ENCODE data around the gene FGGY.
"Not testable (repeated sequence)": the region's sequence is repeated elsewhere in the genome, so short reads cannot be mapped to it uniquely, and the experiment has no call there.

GRCh38 chr1:59610499-59610898, 313.6 kb downstream of the FGGY start:
- TF ChIP-seq ZNF561 (tag by site-specific recombination; IDR thresholded peaks at IDR 0.05; ENCODE audit: borderline replicate concordance); ZNF24 (tag by site-specific recombination; IDR thresholded peaks at IDR 0.05); TSHZ1 (tag by site-specific recombination; IDR thresholded peaks at IDR 0.05; ENCODE audit: borderline replicate concordance); ZNF776 (tag by site-specific recombination; IDR thresholded peaks at IDR 0.05; ENCODE audit: borderline replicate concordance); REST (tag by site-specific recombination; IDR thresholded peaks at IDR 0.05); KLF17 (tag by site-specific recombination; IDR thresholded peaks at IDR 0.05); ATF2 (tag by site-specific recombination; IDR thresholded peaks at IDR 0.05; ENCODE audit: low read depth); BCL6B (tag by site-specific recombination; IDR thresholded peaks at IDR 0.05); SP2 (tag by site-specific recombination; IDR thresholded peaks at IDR 0.05); CTCF (tag by site-specific recombination; IDR thresholded peaks at IDR 0.05); ZNF350 (tag by site-specific recombination; IDR thresholded peaks at IDR 0.05); HOXA7 (CRISPR knock-in tag; IDR thresholded peaks at IDR 0.05; ENCODE audit: borderline replicate concordance); ZNF664 (tag by site-specific recombination; IDR thresholded peaks at IDR 0.05); ZNF133 (tag by site-specific recombination; IDR thresholded peaks at IDR 0.05): not testable (repeated sequence)

All from HEK293 (cell line).